Osteocyte (in vitro differentiated cells): ENCODE measurements around the gene CNOT6. TPM values are rescaled to one million over a fixed set of nuclear protein-coding genes. Genes with fewer than 3 reads are reported as not detected.

ENCODE experiments used
- DNase-seq: peaks from one replicate; pipeline ENCODE4 v3.0.0; 2021; ENCODE audit warnings: mixed read lengths; ENCODE audit not compliant: unreplicated experiment; ENCODE audit errors: extremely low spot score
- H3K27ac Mint-ChIP-seq: one replicate; pipeline ENCODE4 v1.8.0; 2021; ENCODE audit warnings: mild to moderate bottlenecking, mixed read lengths; ENCODE audit not compliant: unreplicated experiment
- H3K27me3 Mint-ChIP-seq: one replicate; pipeline ENCODE4 v1.8.0; 2021; ENCODE audit warnings: mixed read lengths; ENCODE audit not compliant: unreplicated experiment
- H3K36me3 Mint-ChIP-seq: one replicate; pipeline ENCODE4 v1.8.0; 2021; ENCODE audit warnings: mixed read lengths; ENCODE audit not compliant: unreplicated experiment
- H3K4me1 Mint-ChIP-seq: one replicate; pipeline ENCODE4 v1.8.0; 2021; ENCODE audit warnings: mixed read lengths; ENCODE audit not compliant: unreplicated experiment
- H3K4me3 Mint-ChIP-seq: one replicate; pipeline ENCODE4 v1.8.0; 2021; ENCODE audit warnings: mild to moderate bottlenecking, moderate library complexity, mixed read lengths; ENCODE audit not compliant: unreplicated experiment
- H3K9me3 Mint-ChIP-seq: one replicate; pipeline ENCODE4 v1.8.0; 2021; ENCODE audit warnings: mixed read lengths; ENCODE audit not compliant: unreplicated experiment
- CTCF ChIP-seq: fragments of 200-600 bp; sonication (generic); IDR thresholded peaks from 2 replicates; pipeline ENCODE4 v1.5.0; 2021; ENCODE audit warnings: antibody characterized with exemption, mild to moderate bottlenecking, moderate library complexity
- total RNA-seq: library from RNA; stranded (reverse); gene quantifications from 2 replicates; pipeline ENCODE4 v1.2.1, GENCODE V29; 2021

Gene CNOT6
- total RNA-seq, 1 donor from 2014 or later, result 33.5 TPM

DNA sequence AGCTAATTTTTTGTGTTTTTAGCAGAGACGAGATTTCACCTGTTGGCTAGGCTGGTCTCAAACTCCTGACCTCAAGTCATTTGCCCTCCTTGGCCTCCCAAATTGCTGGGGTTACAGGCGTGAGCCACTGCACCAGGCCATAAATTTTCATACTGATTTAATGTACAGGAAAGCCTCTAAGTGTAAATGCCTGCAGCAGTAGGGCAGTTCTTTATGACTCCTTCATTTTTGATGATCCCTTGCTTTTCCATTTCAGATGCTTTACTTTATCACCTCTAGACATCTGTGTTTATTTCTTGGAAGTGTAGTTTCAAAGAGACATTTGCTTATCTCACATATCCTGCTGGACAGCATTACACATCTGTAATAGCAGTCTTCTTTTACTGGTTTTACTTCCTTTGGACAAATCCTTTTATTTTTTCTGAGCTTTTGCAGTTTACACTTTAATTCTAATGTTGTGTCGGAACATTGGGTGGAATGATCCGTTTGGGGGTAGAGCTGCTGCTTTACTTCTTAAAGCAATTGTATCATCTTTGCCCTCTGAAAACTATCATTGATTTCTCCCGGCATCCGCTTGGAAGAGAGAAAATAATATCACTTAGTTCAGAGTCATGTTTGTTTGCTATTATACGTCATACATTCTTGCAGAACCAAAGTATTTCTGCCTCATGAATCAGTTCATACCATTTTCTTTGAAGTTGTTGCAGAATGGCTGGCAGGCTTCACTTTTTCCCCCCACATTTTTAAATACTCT is 61.2 kb downstream of the CNOT6 start:
- Mint-ChIP-seq H3K4me3 (no peak overlapping the region), H3K36me3 (peaks cover 48% of the 10 kb centered on the region), H3K9me3 (no peaks in the 10 kb centered on the region), H3K27me3 (no peaks in the 10 kb centered on the region), H3K4me1 (peaks cover 17% of the 10 kb centered on the region), H3K27ac (no peak overlapping the region)
- TF ChIP-seq CTCF, result no peak
- DNase-seq, result no peak

DNA sequence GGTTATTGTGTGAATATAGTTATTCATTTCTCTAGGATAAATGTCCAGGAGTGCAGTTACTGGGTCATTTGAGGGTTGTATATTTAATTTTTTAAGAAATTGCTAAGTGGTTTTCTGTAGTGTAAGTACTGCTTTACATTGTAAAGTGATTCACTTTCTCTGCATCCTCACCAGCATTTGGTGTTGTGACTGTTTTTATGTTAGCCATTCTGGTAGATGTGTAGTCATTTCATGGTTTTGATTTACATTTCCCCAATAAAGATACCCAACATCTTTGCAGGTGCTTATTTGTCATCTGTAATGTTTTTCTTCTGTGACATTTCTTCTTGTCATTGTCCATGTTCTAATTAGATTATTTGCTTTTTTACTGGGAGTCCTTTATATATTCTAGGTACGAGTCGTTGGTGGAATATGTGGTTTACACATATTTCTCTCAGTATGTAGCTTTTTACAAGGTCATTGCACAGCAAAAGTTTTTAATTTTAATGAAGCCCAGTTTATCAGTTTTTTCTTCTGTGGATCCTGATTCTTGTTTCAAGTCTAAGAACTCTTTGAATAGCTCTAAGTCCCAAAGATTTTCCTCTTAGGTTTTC is 63.1 kb downstream of the CNOT6 start:
- Mint-ChIP-seq H3K36me3 (peaks cover 48% of the 10 kb centered on the region), H3K9me3 (no peaks in the 10 kb centered on the region)

DNA sequence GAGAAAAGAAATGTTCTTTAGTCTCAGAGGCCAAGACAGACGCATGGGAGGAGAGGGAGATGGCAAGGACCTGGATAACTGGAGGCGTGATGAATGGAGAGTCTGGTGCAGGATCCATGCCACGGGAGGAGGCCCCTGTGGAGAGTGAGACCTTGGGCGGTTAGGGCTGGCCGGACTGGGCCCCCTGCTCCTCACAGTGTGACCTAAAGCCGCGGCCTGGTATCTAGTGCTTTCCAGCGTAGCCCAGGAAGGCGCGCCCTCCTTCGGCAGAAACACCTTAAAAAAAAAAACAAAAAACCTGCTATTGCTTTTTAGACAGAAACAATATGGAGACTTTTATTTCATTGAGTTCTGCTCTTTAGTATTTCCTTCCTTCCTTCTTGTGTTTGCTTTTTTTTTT is 64.1 kb downstream of the CNOT6 start:
- H3K4me1 Mint-ChIP-seq, result peaks cover 14% of the 10 kb centered on the region
- H3K27ac Mint-ChIP-seq, result no peak overlapping the region
- no peak for DNase-seq
- H3K9me3 Mint-ChIP-seq, result no peaks in the 10 kb centered on the region
- H3K27me3 Mint-ChIP-seq, result no peaks in the 10 kb centered on the region
- H3K36me3 Mint-ChIP-seq, result peaks cover 41% of the 10 kb centered on the region
- no peak for TF ChIP-seq CTCF
- H3K4me3 Mint-ChIP-seq, result no peak overlapping the region

More for the DNA sequence above, 63.1 kb downstream of the CNOT6 start:
- no peak overlapping the region for H3K4me3 Mint-ChIP-seq
- no peak for TF ChIP-seq CTCF
- H3K4me1 Mint-ChIP-seq, result peaks cover 17% of the 10 kb centered on the region
- no peak overlapping the region for H3K27ac Mint-ChIP-seq
- DNase-seq, result no peak
- H3K27me3 Mint-ChIP-seq, result no peaks in the 10 kb centered on the region

GRCh38 chr5:180563994-180564393 is 69.8 kb downstream of the CNOT6 start:
- peaks cover 6% of the 10 kb centered on the region for H3K4me1 Mint-ChIP-seq
- DNase-seq, result no peak
- TF ChIP-seq CTCF, result no peak
- no peak overlapping the region for H3K4me3 Mint-ChIP-seq
- H3K27ac Mint-ChIP-seq, result no peak overlapping the region
- H3K36me3 Mint-ChIP-seq, result peaks cover 40% of the 10 kb centered on the region
- H3K27me3 Mint-ChIP-seq, result no peaks in the 10 kb centered on the region
- no peaks in the 10 kb centered on the region for H3K9me3 Mint-ChIP-seq

- no peak for TF ChIP-seq CTCF
- Mint-ChIP-seq H3K4me3 (no peak overlapping the region), H3K36me3 (peaks cover 59% of the 10 kb centered on the region), H3K9me3 (no peaks in the 10 kb centered on the region), H3K4me1 (no peaks in the 10 kb centered on the region), H3K27ac (no peak overlapping the region), H3K27me3 (no peaks in the 10 kb centered on the region)
- DNase-seq, result no peak
Observed at GRCh38 chr5:180568914-180569313, 74.7 kb downstream of the CNOT6 start.
